SH-SY5Y (cell line): ENCODE results near the gene PDE6H.

ENCODE experiments used
- GATA2 ChIP-seq: IDR thresholded peaks from 2 replicates; pipeline ENCODE4 v1.6.1; 2011; ENCODE audit warnings: mild to moderate bottlenecking, low read depth, low read length
- GATA3 ChIP-seq: IDR thresholded peaks from 2 replicates; pipeline ENCODE4 v1.6.1; 2011; ENCODE audit warnings: low read depth, mild to moderate bottlenecking, low read length, moderate library complexity

PDE6H gene

GRCh38 chr12:14997998-14998397, 25.2 kb downstream of the PDE6H start:
- TF ChIP-seq GATA2 (no peak), GATA3 (no peak)

GRCh38 chr12:14999021-14999694, 26.3 kb downstream of the PDE6H start:
- no peak for TF ChIP-seq GATA2
- no peak for TF ChIP-seq GATA3

GRCh38 chr12:14999695-15000365, 27.0 kb downstream of the PDE6H start:
- TF ChIP-seq GATA2 (no peak), GATA3 (no peak)

- TF ChIP-seq GATA2 (no peak), GATA3 (no peak)
These were observed 27.7 kb downstream of the PDE6H start for GRCh38 chr12:15000575-15000974.

- no peak for TF ChIP-seq GATA3
- no peak for TF ChIP-seq GATA2
These were observed 29.0 kb downstream of the PDE6H start for GRCh38 chr12:15001733-15002382.

GRCh38 chr12:15004421-15004820, 31.6 kb downstream of the PDE6H start:
- no peak; the same call in 1 of the 2 replicates for TF ChIP-seq GATA3
- no peak for TF ChIP-seq GATA2

GRCh38 chr12:15005064-15005463, 32.2 kb downstream of the PDE6H start:
- no peak for TF ChIP-seq GATA3
- TF ChIP-seq GATA2 = no peak

- no peak for TF ChIP-seq GATA3
- TF ChIP-seq GATA2 = no peak
These were observed 34.7 kb downstream of the PDE6H start for GRCh38 chr12:15007551-15007950.

GRCh38 chr12:15011162-15011561, 38.3 kb downstream of the PDE6H start:
- no peak for TF ChIP-seq GATA3

GRCh38 chr12:15013634-15014179, 40.9 kb downstream of the PDE6H start:
- TF ChIP-seq GATA3 (no peak), GATA2 (no peak)

GRCh38 chr12:15014708-15015107, 41.9 kb downstream of the PDE6H start:
- no peak for TF ChIP-seq GATA3
- TF ChIP-seq GATA2 = no peak

GRCh38 chr12:15015121-15015520, 42.3 kb downstream of the PDE6H start:
- TF ChIP-seq GATA2 (no peak), GATA3 (no peak)

- no peak for TF ChIP-seq GATA3
- no peak for TF ChIP-seq GATA2
These were observed 47.3 kb downstream of the PDE6H start for GRCh38 chr12:15020156-15020555.
